Measurements from ENCODE around the gene WDR64. TPM values are rescaled to one million over a fixed set of nuclear protein-coding genes. Genes with fewer than 3 reads are reported as not detected.

Gene WDR64
- total and polyA plus RNA-seq, 3 experiments from 2014 or later: 0.48 TPM; not detected in 2

DNA sequence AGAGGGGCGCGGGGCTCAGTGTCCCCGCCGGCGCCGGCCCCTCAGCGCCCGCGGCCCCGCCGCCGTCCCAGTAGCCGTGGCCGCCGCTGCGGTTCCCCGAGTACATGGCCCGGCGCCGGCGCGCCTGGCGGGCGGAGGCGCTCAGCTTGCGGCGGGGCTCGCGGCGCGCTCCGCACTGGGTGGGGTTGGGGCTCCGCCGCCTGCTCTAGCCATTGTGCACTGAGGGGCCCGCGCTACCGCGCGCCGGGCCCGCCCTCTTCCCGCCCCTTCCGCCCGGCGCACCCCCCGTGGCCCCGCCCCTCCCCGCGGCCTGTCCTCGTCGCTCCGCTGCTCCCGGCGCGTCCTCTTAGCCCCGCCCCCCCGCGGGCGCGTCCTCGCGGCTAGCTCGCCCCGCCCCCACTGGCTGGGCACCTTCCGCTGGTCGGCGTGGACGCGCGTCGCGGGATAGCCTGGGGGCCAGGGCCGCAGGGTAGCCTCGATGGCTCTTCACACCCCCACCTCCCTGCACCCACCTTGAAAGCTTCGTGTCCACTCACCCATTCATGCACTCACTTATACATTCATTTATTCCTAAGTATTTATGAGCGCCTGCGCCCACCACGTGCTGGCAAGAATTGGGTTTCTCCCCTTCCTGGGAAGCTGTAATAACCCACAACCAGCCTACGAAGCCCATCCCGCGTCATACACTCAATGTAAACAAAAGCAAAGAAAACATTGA lies 11.8 kb upstream of the WDR64 start, which contains the start of the genes CHML and OPN3:
Gene CHML (minus strand): TSS at position 221 of the 718 bp plus-strand sequence. CDS start 4,603 bp downstream, outside the sequence.
Gene OPN3 (minus strand): TSS at position 221 of the 718 bp plus-strand sequence. CDS start 115 bp downstream, at position 106.
- Mint-ChIP-seq H3K27ac (peak within 1 kb of the TSS; percentile 38 to 94 (median 82)), H3K27me3 (no peaks in the 10 kb centered on the region), H3K9me3 (peaks cover 0 to 8% (median 0%) of the 10 kb centered on the region in 5 donors), H3K36me3 (peaks cover 0 to 4% (median 0%) of the 10 kb centered on the region in 3 donors), H3K4me3 (peak within 1 kb of the TSS; percentile 84 to 94 (median 85)), H3K4me1 (peaks cover 31 to 43% (median 40%) of the 10 kb centered on the region in 3 donors)
- Histone ChIP-seq H3K4me3 (ENCODE audit: low read length) (peak within 1 kb of the TSS; percentile 75), H3K27ac (ENCODE audit: low read depth, low read length) (peak within 1 kb of the TSS; percentile 71), H3K27me3 (ENCODE audit: insufficient read depth, low read length, poor library complexity, severe bottlenecking) (no peaks in the 10 kb centered on the region), H3K4me1 (ENCODE audit: insufficient read depth, low read length) (peaks cover 33% of the 10 kb centered on the region), H3K36me3 (ENCODE audit: insufficient read depth, low read length) (no peaks in the 10 kb centered on the region), H3K9me3 (ENCODE audit: low read length) (no peaks in the 10 kb centered on the region)
- POLR2A ChIA-PET: interaction anchor here (0.9 to 2.3 kb wide), 5 partner anchors 37 to 1615 kb away, joined by 3 to 15 read pairs (median 4); partner anchors contain the start of genes EXO1 and SDCCAG8
- DNase-seq: peak; percentile 85 to 92 (median 85)
- CTCF ChIA-PET: interaction anchor here (0.9 to 1.4 kb wide), 4 partner anchors 13 to 207 kb away, joined by 3 to 6 read pairs (median 4); no protein-coding TSS in a partner anchor

DNA sequence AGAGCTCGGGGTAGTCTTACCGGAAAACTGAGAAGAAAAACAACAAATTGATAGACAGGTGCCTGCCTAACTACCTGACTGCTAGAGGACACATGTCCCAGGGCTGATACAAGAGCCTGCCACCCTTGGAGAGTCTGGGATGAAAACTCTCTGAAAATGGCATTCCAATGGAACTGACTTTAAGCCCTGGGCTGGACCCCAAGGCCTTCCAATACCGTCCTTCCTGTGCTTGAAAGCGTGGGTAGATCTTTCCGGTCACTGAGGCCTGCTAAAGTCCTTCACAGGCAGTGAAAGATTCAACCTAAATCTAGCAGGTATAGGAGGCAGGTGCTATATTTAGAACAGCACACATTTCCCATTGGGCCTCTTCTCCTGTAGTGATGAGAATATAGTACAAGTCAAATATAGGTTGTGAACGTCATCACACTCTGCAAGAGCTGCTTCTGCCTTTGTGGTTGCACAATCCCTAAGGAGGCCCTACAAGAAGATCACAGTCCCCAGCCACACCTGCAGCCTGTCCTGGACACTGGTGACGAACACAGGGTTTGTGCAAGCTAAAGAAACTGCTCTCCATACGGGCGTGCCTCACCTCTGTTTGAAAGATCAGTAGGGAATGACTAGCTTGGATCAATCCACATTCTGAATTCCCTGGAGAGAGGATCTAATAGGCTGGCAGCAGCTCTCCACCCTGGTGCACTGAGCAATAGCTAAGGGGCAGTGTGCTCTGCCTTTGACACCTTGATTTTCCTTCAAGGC lies 11.0 kb upstream of the WDR64 start:
- Mint-ChIP-seq H3K36me3 (no peaks in the 10 kb centered on the region), H3K9me3 (peaks cover 0 to 8% (median 0%) of the 10 kb centered on the region in 5 donors), H3K4me1 (peaks cover 28 to 40% (median 38%) of the 10 kb centered on the region in 3 donors), H3K27me3 (no peaks in the 10 kb centered on the region), H3K4me3 (peak overlapping the region; percentile 80 to 88 (median 84)), H3K27ac (peak overlapping the region; percentile 38 to 94 (median 82))
- Histone ChIP-seq H3K9me3 (ENCODE audit: low read length) (no peaks in the 10 kb centered on the region), H3K36me3 (ENCODE audit: insufficient read depth, low read length) (no peaks in the 10 kb centered on the region), H3K27me3 (ENCODE audit: insufficient read depth, low read length, poor library complexity, severe bottlenecking) (no peaks in the 10 kb centered on the region), H3K27ac (ENCODE audit: low read depth, low read length) (no peak overlapping the region), H3K4me1 (ENCODE audit: insufficient read depth, low read length) (peaks cover 33% of the 10 kb centered on the region), H3K4me3 (ENCODE audit: low read length) (no peak overlapping the region)
- CTCF ChIA-PET: interaction anchor here (0.9 to 1.4 kb wide), 4 partner anchors 14 to 206 kb away, joined by 3 to 6 read pairs (median 4); no protein-coding TSS in a partner anchor
- no peak for DNase-seq
- POLR2A ChIA-PET: interaction anchor here (1.1 to 2.3 kb wide), 4 partner anchors 36 to 1615 kb away, joined by 4 to 15 read pairs (median 6); partner anchors contain the start of genes EXO1 and SDCCAG8

DNA sequence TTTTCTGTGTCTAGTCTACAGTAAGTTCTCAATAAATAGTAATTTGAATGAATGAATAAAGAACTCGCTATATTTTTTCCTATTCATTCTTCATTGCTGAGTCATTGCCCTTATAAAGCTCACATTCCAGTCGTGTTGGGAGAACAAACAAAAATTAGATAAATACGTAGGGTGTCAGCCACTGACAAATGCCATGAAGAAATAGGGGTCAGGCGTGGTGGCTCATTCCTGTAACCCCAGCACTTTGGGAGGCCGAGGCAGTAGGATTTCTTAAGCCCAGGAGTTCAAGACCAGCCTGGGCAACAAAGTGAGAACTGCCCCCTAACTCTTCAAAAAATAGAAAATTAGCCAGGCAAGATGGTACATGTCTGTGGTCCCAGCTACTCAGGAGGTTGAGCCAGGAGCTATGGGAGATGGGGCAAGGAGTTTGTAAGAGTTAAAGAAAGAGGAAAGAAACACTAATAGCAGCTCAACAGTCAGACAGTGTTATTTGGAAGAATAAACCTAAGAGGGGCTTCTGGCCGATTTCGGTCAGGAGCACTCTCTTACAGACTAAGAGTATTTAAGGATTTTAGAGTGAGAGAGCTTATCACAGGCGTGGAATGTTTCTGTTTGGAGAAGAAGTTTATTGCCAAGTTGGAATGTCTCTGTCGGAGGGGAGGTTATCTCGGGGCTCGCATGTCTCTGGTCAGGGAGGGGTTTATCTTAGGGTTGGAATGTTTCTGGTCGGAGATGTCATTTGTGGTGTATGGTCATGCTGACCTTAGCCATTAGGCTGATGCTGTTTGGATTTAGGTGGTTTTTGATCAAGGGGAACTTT lies 10.1 kb upstream of the WDR64 start:
- POLR2A ChIA-PET: interaction anchor here (2.3 kb wide), 1 partner anchor 65 kb away, joined by 15 read pairs; no protein-coding TSS in a partner anchor
- no peaks in the 10 kb centered on the region for H3K36me3 Mint-ChIP-seq
- no peaks in the 10 kb centered on the region for H3K36me3 ChIP-seq (ENCODE audit: insufficient read depth, low read length)
- peak overlapping the region in 4 of 7 donors; percentile 26 to 88 (median 62) for H3K4me3 Mint-ChIP-seq
- peaks cover 0 to 8% (median 0%) of the 10 kb centered on the region in 5 donors for H3K9me3 Mint-ChIP-seq
- H3K9me3 ChIP-seq (ENCODE audit: low read length): no peaks in the 10 kb centered on the region
- no peaks in the 10 kb centered on the region for H3K27me3 ChIP-seq (ENCODE audit: insufficient read depth, low read length, poor library complexity, severe bottlenecking)
- no peak overlapping the region for H3K4me3 ChIP-seq (ENCODE audit: low read length)
- H3K27ac Mint-ChIP-seq: peak overlapping the region in 5 of 8 donors; percentile 25 to 74 (median 67)
- no peak for DNase-seq
- no peak overlapping the region for H3K27ac ChIP-seq (ENCODE audit: low read depth, low read length)
- CTCF ChIA-PET: interaction anchor here (1.3 kb wide), 1 partner anchor 35 kb away, joined by 4 read pairs; no protein-coding TSS in a partner anchor
- H3K27me3 Mint-ChIP-seq: no peaks in the 10 kb centered on the region
- H3K4me1 Mint-ChIP-seq: peaks cover 23 to 32% (median 30%) of the 10 kb centered on the region in 3 donors
- peaks cover 25% of the 10 kb centered on the region for H3K4me1 ChIP-seq (ENCODE audit: insufficient read depth, low read length)

DNA sequence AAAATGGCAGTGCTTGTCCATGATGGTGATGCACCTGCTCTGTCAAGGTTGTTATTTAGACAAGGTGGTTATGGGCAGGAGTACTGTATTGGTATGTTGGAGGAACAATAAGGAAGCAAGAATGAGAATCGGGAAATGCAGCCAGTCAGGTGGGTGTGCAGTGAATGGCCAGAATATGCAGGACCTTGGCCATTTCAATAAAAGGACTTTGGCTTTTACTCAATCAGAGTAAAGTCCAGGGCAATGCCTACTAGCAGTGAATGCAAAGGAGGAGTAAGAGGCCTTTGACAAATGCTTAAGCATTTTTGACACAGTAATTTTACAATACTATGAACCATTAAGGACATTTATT lies 9.5 kb upstream of the WDR64 start:
- DNase-seq: no peak
- no peaks in the 10 kb centered on the region for H3K36me3 Mint-ChIP-seq
- CTCF ChIA-PET: interaction anchor here (1.2 kb wide), 1 partner anchor 12 kb away, joined by 3 read pairs; no protein-coding TSS in a partner anchor
- H3K4me3 Mint-ChIP-seq: peak overlapping the region in 1 of 7 donors; percentile 57
- no peaks in the 10 kb centered on the region for H3K27me3 Mint-ChIP-seq
- H3K9me3 Mint-ChIP-seq: peaks cover 0 to 8% (median 0%) of the 10 kb centered on the region in 5 donors
- H3K4me1 Mint-ChIP-seq: peaks cover 18 to 26% (median 24%) of the 10 kb centered on the region in 3 donors
- Histone ChIP-seq H3K27ac (ENCODE audit: low read depth, low read length) (no peak overlapping the region), H3K4me1 (ENCODE audit: insufficient read depth, low read length) (peaks cover 21% of the 10 kb centered on the region), H3K36me3 (ENCODE audit: insufficient read depth, low read length) (no peaks in the 10 kb centered on the region), H3K9me3 (ENCODE audit: low read length) (no peaks in the 10 kb centered on the region), H3K4me3 (ENCODE audit: low read length) (no peak overlapping the region), H3K27me3 (ENCODE audit: insufficient read depth, low read length, poor library complexity, severe bottlenecking) (no peaks in the 10 kb centered on the region)
- peak overlapping the region in 2 of 8 donors; percentile 11 to 25 for H3K27ac Mint-ChIP-seq
- POLR2A ChIA-PET: no interaction called here

DNA sequence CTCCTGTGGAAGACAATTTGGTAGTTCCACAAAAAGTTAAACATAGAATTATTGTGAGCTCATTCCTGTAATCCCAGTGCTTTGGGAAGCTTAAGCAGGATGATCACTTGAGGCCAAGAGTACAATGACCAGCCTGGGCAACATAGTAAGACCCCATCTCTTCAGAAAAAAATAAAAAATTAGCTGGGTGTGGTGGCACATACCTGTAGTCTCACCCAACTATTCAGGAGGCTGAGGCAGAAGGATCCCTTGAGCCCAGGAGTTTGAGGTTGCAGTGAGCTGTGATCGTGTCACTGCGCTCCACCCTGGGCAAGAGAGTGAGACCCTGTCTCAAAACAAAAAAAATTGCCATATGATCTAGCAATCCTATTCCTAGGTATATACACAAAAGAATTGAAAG lies 7.8 kb upstream of the WDR64 start:
- Histone ChIP-seq H3K4me1 (ENCODE audit: insufficient read depth, low read length) (peaks cover 5% of the 10 kb centered on the region), H3K36me3 (ENCODE audit: insufficient read depth, low read length) (no peaks in the 10 kb centered on the region), H3K27ac (ENCODE audit: low read depth, low read length) (no peak overlapping the region), H3K27me3 (ENCODE audit: insufficient read depth, low read length, poor library complexity, severe bottlenecking) (no peaks in the 10 kb centered on the region), H3K9me3 (ENCODE audit: low read length) (no peaks in the 10 kb centered on the region), H3K4me3 (ENCODE audit: low read length) (no peak overlapping the region)
- no peak for DNase-seq
- H3K4me1 Mint-ChIP-seq: peaks cover 5 to 11% (median 10%) of the 10 kb centered on the region in 3 donors
- ChIA-PET CTCF (no interaction called here), POLR2A (no interaction called here)
- H3K36me3 Mint-ChIP-seq: no peaks in the 10 kb centered on the region
- H3K4me3 Mint-ChIP-seq: no peak overlapping the region
- no peak overlapping the region for H3K27ac Mint-ChIP-seq
- H3K9me3 Mint-ChIP-seq: peaks cover 0 to 8% (median 0%) of the 10 kb centered on the region in 5 donors
- no peaks in the 10 kb centered on the region for H3K27me3 Mint-ChIP-seq

DNA sequence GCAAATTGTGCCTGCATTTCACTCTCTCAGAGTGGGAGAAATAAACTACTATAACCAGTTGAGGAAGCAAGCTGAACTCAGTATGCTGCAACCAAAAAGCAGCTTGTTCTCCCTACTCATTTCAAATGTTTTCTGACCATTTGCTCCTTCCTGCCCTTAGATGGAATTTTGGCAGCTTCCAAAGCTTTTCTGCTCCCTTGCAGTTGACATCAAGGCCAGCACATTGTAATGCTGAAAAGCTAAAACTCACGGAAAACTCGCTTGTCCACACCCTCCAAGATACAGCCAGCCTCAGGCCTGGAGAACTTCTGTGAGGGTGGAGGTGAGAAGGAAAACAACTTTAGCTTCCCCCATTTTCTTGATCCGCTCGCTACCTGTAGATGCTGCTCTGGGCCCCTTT lies 6.9 kb upstream of the WDR64 start:
- ChIA-PET CTCF (no interaction called here), POLR2A (no interaction called here)
- Mint-ChIP-seq H3K4me1 (peaks cover 4 to 8% (median 8%) of the 10 kb centered on the region in 3 donors), H3K9me3 (peaks cover 0 to 10% (median 0%) of the 10 kb centered on the region in 5 donors), H3K36me3 (no peaks in the 10 kb centered on the region), H3K4me3 (no peak overlapping the region), H3K27ac (no peak overlapping the region), H3K27me3 (peaks cover 0 to 3% of the 10 kb centered on the region in 2 donors)
- Histone ChIP-seq H3K4me3 (ENCODE audit: low read length) (no peak overlapping the region), H3K36me3 (ENCODE audit: insufficient read depth, low read length) (no peaks in the 10 kb centered on the region), H3K9me3 (ENCODE audit: low read length) (no peaks in the 10 kb centered on the region), H3K4me1 (ENCODE audit: insufficient read depth, low read length) (peaks cover 5% of the 10 kb centered on the region), H3K27me3 (ENCODE audit: insufficient read depth, low read length, poor library complexity, severe bottlenecking) (no peaks in the 10 kb centered on the region), H3K27ac (ENCODE audit: low read depth, low read length) (no peak overlapping the region)
- DNase-seq: no peak

DNA sequence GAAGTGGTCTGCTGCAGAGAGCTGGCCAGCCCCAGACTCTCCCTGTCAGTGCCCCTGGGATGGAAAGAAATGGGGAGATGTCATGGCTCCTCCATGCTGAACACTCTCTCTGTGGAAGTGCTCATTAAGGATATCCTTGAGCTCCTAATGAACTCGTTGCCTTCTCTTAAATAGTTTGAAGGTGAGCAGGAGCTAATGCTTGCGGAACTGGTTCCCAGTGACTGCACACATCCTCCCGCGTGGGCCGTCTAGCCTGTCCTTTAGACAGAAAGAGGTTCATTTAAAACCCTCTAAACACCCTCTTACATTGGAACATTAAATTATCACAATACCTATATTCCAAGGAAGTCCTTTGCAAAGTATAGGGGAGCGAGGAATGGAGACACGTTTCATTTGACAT lies 5.9 kb upstream of the WDR64 start:
- H3K4me1 ChIP-seq (ENCODE audit: insufficient read depth, low read length): no peaks in the 10 kb centered on the region
- Mint-ChIP-seq H3K4me3 (no peak overlapping the region), H3K36me3 (no peaks in the 10 kb centered on the region), H3K27ac (no peak overlapping the region), H3K4me1 (peaks cover 0 to under 1% (median 0%) of the 10 kb centered on the region in 3 donors), H3K27me3 (peaks cover 0 to 5% of the 10 kb centered on the region in 2 donors), H3K9me3 (peaks cover 0 to 10% (median 0%) of the 10 kb centered on the region in 5 donors)
- no peak for DNase-seq
- POLR2A ChIA-PET: no interaction called here
- CTCF ChIA-PET: no interaction called here
- no peaks in the 10 kb centered on the region for H3K27me3 ChIP-seq (ENCODE audit: insufficient read depth, low read length, poor library complexity, severe bottlenecking)
- no peaks in the 10 kb centered on the region for H3K36me3 ChIP-seq (ENCODE audit: insufficient read depth, low read length)
- H3K9me3 ChIP-seq (ENCODE audit: low read length): no peaks in the 10 kb centered on the region
- no peak overlapping the region for H3K27ac ChIP-seq (ENCODE audit: low read depth, low read length)
- no peak overlapping the region for H3K4me3 ChIP-seq (ENCODE audit: low read length)

Data from CD8-positive, alpha-beta memory T cell (primary cell).